HG02678 (cell line): ENCODE results near the gene ANO9.
"Not testable (repeated sequence)": the region's sequence is repeated elsewhere in the genome, so short reads cannot be mapped to it uniquely, and the experiment has no call there.

Experiments used
- ATAC-seq: cut with Tn5 transposase; IDR thresholded peaks from one replicate; pipeline ENCODE4 v1.9.1; 2021; ENCODE audit warnings: mild to moderate bottlenecking, moderate library complexity; ENCODE audit not compliant: unreplicated experiment

Gene ANO9

GRCh38 chr11:405323-405953 lies 36.4 kb downstream of the ANO9 start:
- ATAC-seq, result no peak

GRCh38 chr11:404551-405264 lies 37.1 kb downstream of the ANO9 start:
- no peak for ATAC-seq

- no peak for ATAC-seq
Observed at GRCh38 chr11:403761-404431, 37.9 kb downstream of the ANO9 start.

GRCh38 chr11:403021-403760 lies 38.6 kb downstream of the ANO9 start:
- no peak for ATAC-seq

GRCh38 chr11:401196-401595 lies 40.6 kb downstream of the ANO9 start:
- not testable (repeated sequence) for ATAC-seq

- ATAC-seq, result no peak
Observed at GRCh38 chr11:400241-400689, 41.5 kb downstream of the ANO9 start.

GRCh38 chr11:399731-400211 lies 42.0 kb downstream of the ANO9 start:
- ATAC-seq, result no peak

GRCh38 chr11:398826-399225 lies 43.0 kb downstream of the ANO9 start:
- ATAC-seq, result no peak

- ATAC-seq, result peak; percentile 73
Observed at GRCh38 chr11:396948-397548, 44.8 kb downstream of the ANO9 start.

GRCh38 chr11:396511-396947 lies 45.3 kb downstream of the ANO9 start:
- ATAC-seq, result peak; percentile 27

GRCh38 chr11:395866-396265 lies 45.9 kb downstream of the ANO9 start:
- ATAC-seq, result no peak

GRCh38 chr11:394858-395655 lies 46.8 kb downstream of the ANO9 start:
- no peak for ATAC-seq

- ATAC-seq, result no peak
Observed at GRCh38 chr11:394034-394857, 47.6 kb downstream of the ANO9 start, which contains the start of gene PKP3. TSS of gene PKP3 (plus strand) at chr11:394209. CDS start at chr11:394293, 84 bp downstream.

- ATAC-seq, result no peak
Observed at GRCh38 chr11:393219-394033, 48.4 kb downstream of the ANO9 start.

- ATAC-seq, result no peak
Observed at GRCh38 chr11:392102-392777, 49.6 kb downstream of the ANO9 start.

GRCh38 chr11:391117-392017 lies 50.4 kb downstream of the ANO9 start:
- no peak for ATAC-seq
